WTC11 (cell line): ENCODE results near the gene SDK2.

Source experiments
- ESRRA ChIP-seq: sonication (generic); formaldehyde crosslinking; IDR thresholded peaks from 2 replicates; pipeline ENCODE4 v1.8.1; 2022; ENCODE audit warnings: mild to moderate bottlenecking, missing genetic modification reagents, borderline replicate concordance
- MAX ChIP-seq: sonication (generic); formaldehyde crosslinking; IDR thresholded peaks from 2 replicates; pipeline ENCODE4 v1.8.0; 2022; ENCODE audit warnings: mild to moderate bottlenecking, missing genetic modification reagents
- TF ChIP-seq, protein P1 (sequence below): fragments of 200-600 bp; IDR thresholded peaks from 2 replicates; pipeline ENCODE4 v1.8.0; 2022; ENCODE audit warnings: antibody characterized with exemption

- TF ChIP-seq, protein P1, sequence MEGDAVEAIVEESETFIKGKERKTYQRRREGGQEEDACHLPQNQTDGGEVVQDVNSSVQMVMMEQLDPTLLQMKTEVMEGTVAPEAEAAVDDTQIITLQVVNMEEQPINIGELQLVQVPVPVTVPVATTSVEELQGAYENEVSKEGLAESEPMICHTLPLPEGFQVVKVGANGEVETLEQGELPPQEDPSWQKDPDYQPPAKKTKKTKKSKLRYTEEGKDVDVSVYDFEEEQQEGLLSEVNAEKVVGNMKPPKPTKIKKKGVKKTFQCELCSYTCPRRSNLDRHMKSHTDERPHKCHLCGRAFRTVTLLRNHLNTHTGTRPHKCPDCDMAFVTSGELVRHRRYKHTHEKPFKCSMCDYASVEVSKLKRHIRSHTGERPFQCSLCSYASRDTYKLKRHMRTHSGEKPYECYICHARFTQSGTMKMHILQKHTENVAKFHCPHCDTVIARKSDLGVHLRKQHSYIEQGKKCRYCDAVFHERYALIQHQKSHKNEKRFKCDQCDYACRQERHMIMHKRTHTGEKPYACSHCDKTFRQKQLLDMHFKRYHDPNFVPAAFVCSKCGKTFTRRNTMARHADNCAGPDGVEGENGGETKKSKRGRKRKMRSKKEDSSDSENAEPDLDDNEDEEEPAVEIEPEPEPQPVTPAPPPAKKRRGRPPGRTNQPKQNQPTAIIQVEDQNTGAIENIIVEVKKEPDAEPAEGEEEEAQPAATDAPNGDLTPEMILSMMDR = no peak
- no peak for TF ChIP-seq ESRRA (CRISPR knock-in tag)
- no peak for TF ChIP-seq MAX (CRISPR knock-in tag)
These were observed 9.6 kb downstream of the SDK2 start for GRCh38 chr17:73634629-73635028.
